ENCODE measurements around the gene MPZL2. TPM values are rescaled to one million over a fixed set of nuclear protein-coding genes. Genes with fewer than 3 reads are reported as not detected.

Gene MPZL2
- total RNA-seq, 1 donor from 2014 or later: 22.4 TPM

- no peak for TF ChIP-seq CTCF (IDR thresholded peaks at IDR 0.05; ENCODE audit: unreplicated experiment)
- Mint-ChIP-seq H3K27ac (no peak overlapping the region), H3K27me3 (peaks cover 20% of the 10 kb centered on the region), H3K9me3 (ENCODE audit: low read depth) (no peaks in the 10 kb centered on the region), H3K4me1 (ENCODE audit: low read depth) (no peaks in the 10 kb centered on the region), H3K4me3 (ENCODE audit: low read depth) (no peak overlapping the region), H3K36me3 (ENCODE audit: insufficient read depth) (no peaks in the 10 kb centered on the region)
- no peak for DNase-seq (ENCODE audit: low spot score, unreplicated experiment)
These were observed 37.6 kb upstream of the MPZL2 start for GRCh38 chr11:118301600-118302195.

GRCh38 chr11:118295815-118296454, 31.8 kb upstream of the MPZL2 start:
- no peak overlapping the region for H3K27ac Mint-ChIP-seq
- no peak overlapping the region for H3K4me3 Mint-ChIP-seq (ENCODE audit: low read depth)
- H3K4me1 Mint-ChIP-seq (ENCODE audit: low read depth): no peaks in the 10 kb centered on the region
- no peaks in the 10 kb centered on the region for H3K36me3 Mint-ChIP-seq (ENCODE audit: insufficient read depth)
- peak; percentile 48 for TF ChIP-seq CTCF (IDR thresholded peaks at IDR 0.05; ENCODE audit: unreplicated experiment)
- DNase-seq (ENCODE audit: low spot score, unreplicated experiment): no peak
- H3K9me3 Mint-ChIP-seq (ENCODE audit: low read depth): no peaks in the 10 kb centered on the region
- peaks cover 12% of the 10 kb centered on the region for H3K27me3 Mint-ChIP-seq

- H3K4me1 Mint-ChIP-seq (ENCODE audit: low read depth): no peaks in the 10 kb centered on the region
- H3K27me3 Mint-ChIP-seq: peaks cover 11% of the 10 kb centered on the region
- no peaks in the 10 kb centered on the region for H3K36me3 Mint-ChIP-seq (ENCODE audit: insufficient read depth)
- no peak overlapping the region for H3K27ac Mint-ChIP-seq
- no peaks in the 10 kb centered on the region for H3K9me3 Mint-ChIP-seq (ENCODE audit: low read depth)
- no peak for TF ChIP-seq CTCF (IDR thresholded peaks at IDR 0.05; ENCODE audit: unreplicated experiment)
- no peak for DNase-seq (ENCODE audit: low spot score, unreplicated experiment)
- no peak overlapping the region for H3K4me3 Mint-ChIP-seq (ENCODE audit: low read depth)
These were observed 31.1 kb upstream of the MPZL2 start for GRCh38 chr11:118295199-118295598.

GRCh38 chr11:118294053-118294452, 30.0 kb upstream of the MPZL2 start:
- no peak overlapping the region for H3K4me3 Mint-ChIP-seq (ENCODE audit: low read depth)
- H3K36me3 Mint-ChIP-seq (ENCODE audit: insufficient read depth): no peaks in the 10 kb centered on the region
- no peaks in the 10 kb centered on the region for H3K4me1 Mint-ChIP-seq (ENCODE audit: low read depth)
- peaks cover 12% of the 10 kb centered on the region for H3K27me3 Mint-ChIP-seq
- no peak for TF ChIP-seq CTCF (IDR thresholded peaks at IDR 0.05; ENCODE audit: unreplicated experiment)
- H3K27ac Mint-ChIP-seq: no peak overlapping the region
- DNase-seq (ENCODE audit: low spot score, unreplicated experiment): no peak
- H3K9me3 Mint-ChIP-seq (ENCODE audit: low read depth): no peaks in the 10 kb centered on the region

- no peak for DNase-seq (ENCODE audit: low spot score, unreplicated experiment)
- peaks cover 12% of the 10 kb centered on the region for H3K27me3 Mint-ChIP-seq
These were observed 27.5 kb upstream of the MPZL2 start for GRCh38 chr11:118291477-118292135.

More at GRCh38 chr11:118291477-118292135, 27.5 kb upstream of the MPZL2 start:
- no peak for TF ChIP-seq CTCF (IDR thresholded peaks at IDR 0.05; ENCODE audit: unreplicated experiment)
- Mint-ChIP-seq H3K9me3 (ENCODE audit: low read depth) (no peaks in the 10 kb centered on the region), H3K36me3 (ENCODE audit: insufficient read depth) (no peaks in the 10 kb centered on the region), H3K27ac (no peak overlapping the region), H3K4me3 (ENCODE audit: low read depth) (no peak overlapping the region), H3K4me1 (ENCODE audit: low read depth) (no peaks in the 10 kb centered on the region)
